Lower leg skin (tissue), 4 donors: ENCODE measurements around the gene ZNF804B. TPM values are rescaled to one million over a fixed set of nuclear protein-coding genes. Genes with fewer than 3 reads are reported as not detected.

Source experiments
- DNase-seq, 2 donors: peaks; one replicate each; pipeline ENCODE4 v3.0.0-alpha.2; 2019; ENCODE audit warnings: low spot score in 2 of 2
- H3K4me3 ChIP-seq: fragments of 200-600 bp; sonication (generic); 2 replicates; pipeline ENCODE4 v1.5.1; 2017; ENCODE audit warnings: mild to moderate bottlenecking, low read depth; ENCODE audit not compliant: poor library complexity, severe bottlenecking
- CTCF ChIP-seq, 3 donors: fragments of 450-650 bp; IDR thresholded peaks; one replicate each; pipeline ENCODE4 v1.5.1; 2016; ENCODE audit warnings: antibody characterized with exemption in 3 of 3, mild to moderate bottlenecking in 3 of 3, moderate library complexity in 2 of 3
- POLR2A ChIP-seq, 2 donors: fragments of 450-650 bp; IDR thresholded peaks; one replicate each; pipeline ENCODE4 v1.6.1; 2016 to 2017; ENCODE audit warnings: antibody characterized with exemption in 2 of 2, mild to moderate bottlenecking in 1 of 2, moderate library complexity in 1 of 2
- WGBS, 2 donors: methylation state at CpG; one replicate each; pipeline ENCODE4 v1.1.5; 2018; 5-methylcytosine and 5-hydroxymethylcytosine counted together
- intact Hi-C: fragments of 100-400 bp; cut with DNase I; formaldehyde crosslinking; loops from one replicate; pipeline ENCODE4 v1.15.0; 2023; ENCODE audit warnings: low total_unique reads
- total RNA-seq, 4 donors: library from RNA; depleted of rRNA; stranded (reverse); fragments of >200 nt; gene quantifications; one replicate each; pipeline ENCODE4 v1.1.0, GENCODE V29; 2016

Gene ZNF804B
- total RNA-seq, 4 donors from 2014 or later = not detected

DNA sequence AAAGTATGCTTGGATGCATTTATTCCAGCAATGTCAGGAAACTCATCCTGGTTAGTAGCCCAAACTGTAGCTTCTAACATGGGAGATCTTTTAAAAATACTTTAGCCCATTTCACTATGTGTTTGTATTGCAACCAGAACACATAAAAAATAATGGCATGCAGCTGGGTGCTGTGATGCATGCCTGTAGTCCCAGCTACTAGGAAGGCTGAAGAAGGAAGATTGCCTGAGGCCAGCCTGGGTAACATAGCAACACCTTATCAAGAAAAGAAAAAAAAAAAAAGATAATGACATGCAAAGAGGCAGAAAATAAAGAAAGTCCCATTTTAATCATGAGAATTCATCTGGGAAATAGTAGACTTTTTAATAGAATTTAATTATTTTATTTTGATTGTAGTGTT is 553.1 kb downstream of the ZNF804B start:
- intact Hi-C loops = no loop called here
- DNase-seq = no peak
- H3K4me3 ChIP-seq = no peak overlapping the region
- TF ChIP-seq POLR2A (IDR thresholded peaks at IDR 0.05) = no peak
- no peak for TF ChIP-seq CTCF (IDR thresholded peaks at IDR 0.05)

DNA sequence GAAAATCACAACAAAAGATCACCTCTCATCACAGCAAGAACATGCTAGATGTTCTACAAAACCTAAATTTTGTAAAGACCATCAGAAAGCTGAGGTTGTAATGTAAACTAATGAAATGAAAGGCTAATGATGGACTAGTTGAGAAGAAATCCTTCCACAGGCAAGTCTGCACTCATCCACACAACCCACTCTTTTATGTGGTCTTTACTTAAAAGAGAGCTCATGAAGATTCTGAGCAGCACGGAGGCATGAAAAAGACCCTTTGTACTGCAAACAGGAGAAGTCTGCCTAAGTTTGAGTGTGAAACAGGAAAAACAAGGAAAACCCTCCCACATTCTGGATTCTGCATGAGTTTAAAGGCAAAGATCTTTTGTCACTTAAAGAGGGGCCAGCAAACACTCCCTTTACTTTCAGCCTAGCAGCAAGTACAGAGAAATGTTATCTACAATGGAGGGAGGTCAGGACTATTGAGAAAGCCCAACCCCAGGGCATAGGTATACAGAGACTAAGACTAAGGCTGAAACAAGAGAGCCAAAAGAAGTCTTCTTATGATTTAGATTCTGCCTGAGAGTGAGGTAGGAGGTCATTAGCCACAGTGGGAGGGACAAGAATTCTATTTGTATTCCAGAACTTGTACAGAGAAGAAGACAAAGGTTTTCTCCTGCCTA is 557.2 kb downstream of the ZNF804B start:
- TF ChIP-seq CTCF (IDR thresholded peaks at IDR 0.05) = no peak
- no peak for TF ChIP-seq POLR2A (IDR thresholded peaks at IDR 0.05)
- DNase-seq = no peak
- intact Hi-C loops = no loop called here

DNA sequence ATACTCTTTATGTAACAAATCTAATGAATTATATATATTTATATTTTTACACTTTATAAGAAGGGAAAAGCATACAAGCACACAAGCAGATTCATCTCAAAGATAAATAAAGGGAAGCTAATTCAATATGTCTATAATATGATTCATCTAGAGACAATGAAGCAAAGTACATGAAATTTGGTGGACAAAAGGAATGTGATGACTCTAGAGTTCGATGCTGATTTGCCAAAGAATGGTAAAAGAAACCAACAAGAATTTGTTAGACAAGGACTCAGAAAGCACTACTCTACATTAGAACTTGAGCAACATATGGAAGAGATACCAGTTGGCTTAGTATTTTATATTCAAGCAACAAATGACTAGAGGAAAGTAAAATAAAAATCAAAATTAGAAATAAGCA is 572.5 kb downstream of the ZNF804B start:
- intact Hi-C loops = no loop called here
- TF ChIP-seq CTCF (IDR thresholded peaks at IDR 0.05) (no peak), POLR2A (IDR thresholded peaks at IDR 0.05) (no peak)
- WGBS, 2 donors = 52 to 72% methylated on average over 1 of the region's 1 CpG
- no peak overlapping the region for H3K4me3 ChIP-seq
- no peak for DNase-seq

More for the DNA sequence above, 557.2 kb downstream of the ZNF804B start:
- WGBS, 2 donors = 64 to 69% methylated on average over 1 of the region's 1 CpG
- no peak overlapping the region for H3K4me3 ChIP-seq

DNA sequence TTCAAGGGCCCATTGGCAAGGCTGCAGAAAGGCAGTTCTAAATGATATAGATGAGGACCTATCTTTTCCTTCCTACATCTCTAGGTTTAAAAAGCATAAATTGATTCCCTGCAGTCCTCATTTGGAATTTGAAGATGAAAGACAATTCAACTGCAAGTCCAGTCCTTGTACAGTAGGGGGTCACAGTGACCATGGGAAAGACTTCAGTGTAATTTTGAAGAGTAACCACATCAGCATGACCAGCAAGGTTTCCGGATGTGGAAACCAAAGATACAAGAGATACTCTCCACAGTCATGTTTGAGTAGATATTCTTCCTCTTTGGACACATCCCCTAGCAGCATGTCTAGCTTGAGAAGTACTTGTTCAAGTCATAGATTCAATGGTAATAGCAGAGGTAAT is 575.3 kb downstream of the ZNF804B start:
- intact Hi-C loops = no loop called here
- TF ChIP-seq CTCF (IDR thresholded peaks at IDR 0.05) = no peak
- no peak for TF ChIP-seq POLR2A (IDR thresholded peaks at IDR 0.05)
- no peak for DNase-seq
- H3K4me3 ChIP-seq = no peak overlapping the region
- 83 to 88% methylated on average over 1 of the region's 1 CpG for WGBS, 2 donors

GRCh38 chr7:89335490-89335889 is 576.0 kb downstream of the ZNF804B start:
- intact Hi-C loops = no loop called here
- H3K4me3 ChIP-seq = no peak overlapping the region
- TF ChIP-seq CTCF (IDR thresholded peaks at IDR 0.05) = no peak
- TF ChIP-seq POLR2A (IDR thresholded peaks at IDR 0.05) = no peak
- WGBS, 2 donors = 72 to 85% methylated on average over 3 of the region's 3 CpGs
- DNase-seq = no peak

DNA sequence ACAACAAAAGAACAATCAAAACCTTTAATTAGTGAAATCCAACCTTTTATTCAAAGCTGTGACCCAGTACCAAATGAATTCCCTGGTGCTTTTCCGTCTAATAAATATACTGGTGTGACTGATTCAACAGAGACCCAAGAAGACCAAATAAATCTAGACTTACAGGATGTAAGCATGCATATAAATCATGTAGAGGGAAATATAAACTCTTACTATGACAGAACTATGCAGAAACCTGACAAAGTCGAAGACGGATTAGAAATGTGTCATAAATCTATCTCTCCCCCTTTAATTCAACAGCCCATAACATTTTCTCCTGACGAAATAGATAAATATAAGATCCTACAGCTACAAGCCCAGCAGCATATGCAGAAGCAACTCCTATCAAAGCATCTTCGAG is 576.6 kb downstream of the ZNF804B start:
- H3K4me3 ChIP-seq = no peak overlapping the region
- DNase-seq = no peak
- TF ChIP-seq CTCF (IDR thresholded peaks at IDR 0.05) = no peak
- TF ChIP-seq POLR2A (IDR thresholded peaks at IDR 0.05) = no peak
- intact Hi-C loops = no loop called here
- WGBS, 2 donors = 61 to 64% methylated on average over 5 of the region's 5 CpGs
